Adipocyte (in vitro differentiated cells): ENCODE measurements around the gene BPIFB1.
A peak's percentile ranks its signal among the peaks of the same experiment; 100 is the strongest.

Experiments
- DNase-seq: peaks from one replicate; pipeline ENCODE4 v3.0.0-alpha.2; 2015; ENCODE audit warnings: low read depth
- H3K27me3 ChIP-seq: replicated peaks from 2 replicates; pipeline ENCODE4 v1.7.0; 2013; ENCODE audit warnings: mild to moderate bottlenecking, low read length, moderate library complexity; ENCODE audit not compliant: control insufficient read depth, insufficient read depth
- H3K36me3 ChIP-seq: 2 replicates; pipeline ENCODE4 v1.7.0; 2013; ENCODE audit warnings: low read length, mild to moderate bottlenecking, moderate library complexity; ENCODE audit not compliant: control insufficient read depth, insufficient read depth, severe bottlenecking
- H3K4me1 ChIP-seq: 2 replicates; pipeline ENCODE4 v1.7.0; 2013; ENCODE audit warnings: mild to moderate bottlenecking, low read length, moderate library complexity; ENCODE audit not compliant: control insufficient read depth, insufficient read depth
- H3K4me3 ChIP-seq: 2 replicates; pipeline ENCODE4 v1.7.0; 2013; ENCODE audit warnings: mild to moderate bottlenecking, low read length, moderate library complexity
- H3K9ac ChIP-seq: 2 replicates; pipeline ENCODE4 v1.7.0; 2013; ENCODE audit warnings: mild to moderate bottlenecking, low read length, moderate library complexity
- H3K9me3 ChIP-seq: 2 replicates; pipeline ENCODE4 v1.7.0; 2013; ENCODE audit warnings: mild to moderate bottlenecking, low read length, moderate library complexity; ENCODE audit not compliant: control insufficient read depth

Gene BPIFB1

DNA sequence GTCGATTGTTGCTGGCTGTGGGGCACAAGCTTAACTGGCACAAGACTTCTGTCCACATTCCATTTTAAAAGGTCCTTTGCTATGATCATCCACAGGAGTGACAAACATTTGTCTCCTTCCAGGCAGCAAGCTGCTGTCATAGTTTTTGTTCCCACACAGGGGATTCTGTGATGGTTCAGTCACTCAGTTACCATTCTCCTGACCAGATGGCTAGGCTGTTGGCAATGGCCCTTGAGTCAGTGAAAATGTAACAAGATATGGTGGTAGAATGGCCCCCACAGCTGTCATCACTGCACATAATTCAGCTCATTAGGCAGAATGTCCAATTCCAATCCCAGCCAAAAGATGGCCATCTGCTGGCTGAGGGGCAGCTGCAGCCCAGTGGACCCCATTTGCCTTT, 33.6 kb upstream of the BPIFB1 start:
- H3K9ac ChIP-seq = no peak overlapping the region
- no peak overlapping the region for H3K4me3 ChIP-seq
- no peaks in the 10 kb centered on the region for H3K9me3 ChIP-seq
- no peaks in the 10 kb centered on the region for H3K36me3 ChIP-seq
- H3K4me1 ChIP-seq = peaks cover 4% of the 10 kb centered on the region
- DNase-seq = no peak
- peaks cover 15% of the 10 kb centered on the region for H3K27me3 ChIP-seq

DNA sequence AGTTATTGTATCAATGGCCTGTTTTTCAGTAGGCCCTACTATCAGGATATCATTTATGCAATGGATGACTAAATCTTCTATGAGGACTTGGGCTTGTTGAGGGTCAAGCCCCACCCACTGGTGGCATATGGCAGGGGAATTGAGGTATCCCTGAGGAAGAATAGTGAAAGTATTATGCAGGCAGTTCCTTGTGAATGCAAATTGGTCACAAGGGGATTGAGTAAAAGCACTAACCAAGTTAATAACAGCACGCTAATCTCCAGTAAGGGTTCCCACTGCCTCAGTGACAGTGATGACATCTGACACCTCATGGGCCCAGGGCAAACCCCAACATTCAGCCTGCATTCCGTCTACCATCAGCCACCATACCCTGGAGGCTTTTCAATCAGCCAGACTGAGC, 32.3 kb upstream of the BPIFB1 start:
- Histone ChIP-seq H3K9me3 (peaks cover 9% of the 10 kb centered on the region), H3K9ac (no peak overlapping the region), H3K4me1 (peaks cover 4% of the 10 kb centered on the region), H3K36me3 (no peaks in the 10 kb centered on the region), H3K27me3 (peaks cover 11% of the 10 kb centered on the region), H3K4me3 (no peak overlapping the region)
- no peak for DNase-seq

DNA sequence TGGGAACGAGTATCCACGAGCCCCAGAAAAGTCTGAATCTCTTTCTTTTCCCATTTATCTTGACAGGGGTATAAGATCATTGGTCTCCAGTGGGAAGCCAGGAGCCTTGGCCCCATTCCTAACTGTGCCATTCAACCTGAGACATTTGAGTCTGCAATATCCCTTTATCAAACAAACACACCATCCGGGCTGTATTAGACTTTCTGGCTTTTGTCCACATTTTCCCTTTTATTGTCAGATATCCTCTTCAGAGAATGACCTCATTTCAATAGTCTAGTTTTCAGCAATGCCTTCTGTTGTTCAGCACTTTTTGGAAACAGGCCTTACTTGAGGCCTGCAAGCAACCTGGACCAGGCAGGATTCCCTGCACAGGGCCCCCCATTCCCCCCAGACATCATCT, 31.5 kb upstream of the BPIFB1 start:
- H3K4me3 ChIP-seq = no peak overlapping the region
- DNase-seq = no peak
- H3K9ac ChIP-seq = no peak overlapping the region
- H3K36me3 ChIP-seq = no peaks in the 10 kb centered on the region
- peaks cover 4% of the 10 kb centered on the region for H3K4me1 ChIP-seq
- peaks cover 8% of the 10 kb centered on the region for H3K27me3 ChIP-seq
- H3K9me3 ChIP-seq = peaks cover 12% of the 10 kb centered on the region

DNA sequence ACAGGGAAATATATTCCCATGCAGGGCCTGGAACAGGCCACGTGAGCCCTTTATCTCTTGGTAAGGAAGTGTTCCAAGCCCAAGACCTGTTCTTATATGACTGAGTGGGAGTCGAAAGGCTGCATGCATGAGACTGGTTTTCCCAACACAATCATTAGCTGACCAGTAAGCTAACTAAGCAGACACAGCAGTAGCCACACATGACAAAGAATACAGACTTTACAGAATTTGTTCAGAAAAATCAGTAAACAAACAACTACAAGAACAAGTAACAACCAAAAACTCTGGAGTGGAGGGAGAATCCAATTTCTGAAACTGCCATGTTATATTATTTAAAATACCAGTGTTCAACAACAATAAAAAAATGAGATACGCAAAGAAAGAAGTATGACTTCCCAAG, 30.6 kb upstream of the BPIFB1 start:
- H3K9ac ChIP-seq = no peak overlapping the region
- no peak for DNase-seq
- no peak overlapping the region for H3K4me3 ChIP-seq
- H3K27me3 ChIP-seq = peaks cover 8% of the 10 kb centered on the region
- peaks cover 4% of the 10 kb centered on the region for H3K4me1 ChIP-seq
- H3K9me3 ChIP-seq = peaks cover 12% of the 10 kb centered on the region
- no peaks in the 10 kb centered on the region for H3K36me3 ChIP-seq

DNA sequence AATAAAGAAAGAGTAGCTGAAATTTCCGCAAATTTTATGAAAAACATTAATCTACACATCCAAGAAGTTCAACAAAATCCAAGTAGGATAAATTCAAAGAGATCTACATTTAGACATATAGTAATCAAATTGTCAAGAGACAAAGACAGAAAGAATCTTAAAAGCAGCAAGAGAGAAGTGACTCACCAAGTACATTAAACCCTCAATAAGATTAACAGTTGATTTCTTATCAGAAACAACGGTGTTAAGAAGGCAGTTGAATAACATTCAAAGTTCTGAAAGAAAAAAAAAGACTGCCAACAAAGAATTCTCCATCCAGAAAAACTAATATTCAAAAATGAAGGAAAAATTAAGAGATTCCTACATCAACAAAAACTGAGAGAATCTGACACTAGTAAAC, 28.0 kb upstream of the BPIFB1 start:
- Histone ChIP-seq H3K36me3 (no peaks in the 10 kb centered on the region), H3K9me3 (peaks cover 12% of the 10 kb centered on the region), H3K9ac (no peak overlapping the region), H3K27me3 (no peaks in the 10 kb centered on the region), H3K4me3 (no peak overlapping the region), H3K4me1 (peaks cover 4% of the 10 kb centered on the region)
- no peak for DNase-seq

DNA sequence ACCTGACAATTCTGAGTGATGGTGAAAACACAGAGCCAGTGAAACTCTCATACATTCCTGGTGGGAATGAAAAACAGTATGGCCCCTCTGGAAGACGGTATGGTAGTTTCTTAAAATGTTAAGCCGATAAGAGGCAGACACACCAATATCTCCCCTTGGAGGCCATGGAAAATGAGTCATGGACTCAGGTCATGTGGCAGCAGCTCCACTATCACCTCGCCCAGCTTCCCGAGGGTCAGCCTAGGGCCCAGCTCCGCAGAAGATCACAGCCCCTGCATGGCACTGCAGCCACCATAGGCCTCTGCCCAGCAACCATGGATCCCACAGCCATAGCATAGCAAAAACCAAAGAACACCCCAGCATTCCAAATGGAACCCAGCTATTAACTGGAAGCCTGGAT, 25.8 kb upstream of the BPIFB1 start:
- DNase-seq = no peak
- no peaks in the 10 kb centered on the region for H3K27me3 ChIP-seq

DNA sequence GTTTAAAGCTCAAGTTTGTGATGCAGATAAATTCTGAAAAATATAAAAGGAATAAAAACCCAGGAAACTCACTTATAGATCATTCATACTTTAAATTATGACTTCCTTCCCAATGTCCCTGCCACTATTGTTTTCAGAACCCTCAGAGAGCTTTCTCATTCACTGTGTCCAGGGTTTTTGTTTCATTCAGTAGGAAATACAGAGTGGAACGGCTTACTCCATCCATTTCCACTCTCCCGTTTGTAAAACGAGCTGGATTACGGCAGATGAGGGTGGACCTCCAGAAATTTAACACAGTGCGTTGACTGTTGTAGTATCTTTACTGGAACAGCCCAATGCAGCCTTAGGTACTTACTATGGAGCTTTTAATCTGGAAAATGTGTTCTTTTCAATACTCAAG, 23.6 kb upstream of the BPIFB1 start:
- DNase-seq = no peak
- no peaks in the 10 kb centered on the region for H3K27me3 ChIP-seq

More for the DNA sequence above, 25.8 kb upstream of the BPIFB1 start:
- H3K9ac ChIP-seq = no peak overlapping the region
- H3K4me1 ChIP-seq = peaks cover 5% of the 10 kb centered on the region
- H3K9me3 ChIP-seq = peaks cover 12% of the 10 kb centered on the region
- H3K4me3 ChIP-seq = no peak overlapping the region
- no peaks in the 10 kb centered on the region for H3K36me3 ChIP-seq

DNA sequence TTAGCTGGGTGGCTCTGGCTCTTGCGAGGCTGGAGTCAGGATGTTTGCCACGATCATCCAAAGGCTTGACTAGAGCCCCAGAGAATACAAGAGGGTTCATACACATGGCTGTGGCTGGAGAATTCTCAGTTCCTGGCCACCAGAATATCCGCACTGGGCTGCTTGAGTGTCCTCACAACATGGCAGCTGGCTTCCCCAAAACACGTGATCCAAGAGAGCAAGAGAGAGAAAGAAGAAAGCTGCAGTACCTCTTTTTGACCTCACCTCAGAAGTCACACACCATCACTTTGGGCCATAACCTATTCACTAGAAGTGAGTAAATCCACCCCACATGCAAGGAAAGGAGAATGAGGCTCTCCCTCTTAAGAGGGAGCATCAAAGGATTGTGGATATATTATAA, 21.5 kb upstream of the BPIFB1 start:
- DNase-seq = no peak
- H3K9ac ChIP-seq = peak overlapping the region; percentile 34
- no peaks in the 10 kb centered on the region for H3K36me3 ChIP-seq
- peak overlapping the region; percentile 38 for H3K4me3 ChIP-seq
- H3K4me1 ChIP-seq = peaks cover 27% of the 10 kb centered on the region
- no peaks in the 10 kb centered on the region for H3K27me3 ChIP-seq
- no peaks in the 10 kb centered on the region for H3K9me3 ChIP-seq

More for the DNA sequence above, 23.6 kb upstream of the BPIFB1 start:
- H3K4me1 ChIP-seq = peaks cover 26% of the 10 kb centered on the region
- no peaks in the 10 kb centered on the region for H3K36me3 ChIP-seq
- H3K9me3 ChIP-seq = peaks cover 12% of the 10 kb centered on the region
- no peak overlapping the region for H3K4me3 ChIP-seq
- no peak overlapping the region for H3K9ac ChIP-seq

DNA sequence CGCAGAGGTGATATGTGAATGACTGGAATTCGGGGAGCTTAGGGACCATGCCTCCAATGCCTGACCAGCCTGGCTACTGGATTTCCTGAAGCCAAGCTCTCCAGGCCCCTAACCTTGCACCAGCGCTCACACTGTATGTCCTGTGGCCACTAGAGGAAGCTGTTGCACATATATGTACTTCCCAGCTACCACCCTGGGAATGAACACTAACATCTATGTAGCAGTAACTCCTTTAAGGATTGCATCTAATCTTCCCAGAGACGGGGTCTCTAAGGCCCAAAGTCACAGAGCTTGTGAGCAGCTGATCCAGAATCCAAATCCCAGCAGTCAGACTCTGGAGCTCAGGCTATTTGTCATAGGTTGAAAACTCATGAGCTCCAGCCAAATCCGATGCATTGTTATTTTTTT, 20.4 kb upstream of the BPIFB1 start:
- H3K36me3 ChIP-seq = no peaks in the 10 kb centered on the region
- peak overlapping the region; percentile 38 for H3K4me3 ChIP-seq
- H3K9me3 ChIP-seq = no peaks in the 10 kb centered on the region
- H3K27me3 ChIP-seq = peaks cover 3% of the 10 kb centered on the region
- H3K4me1 ChIP-seq = peaks cover 27% of the 10 kb centered on the region
- peak overlapping the region; percentile 34 for H3K9ac ChIP-seq
- peak; percentile 69 for DNase-seq

DNA sequence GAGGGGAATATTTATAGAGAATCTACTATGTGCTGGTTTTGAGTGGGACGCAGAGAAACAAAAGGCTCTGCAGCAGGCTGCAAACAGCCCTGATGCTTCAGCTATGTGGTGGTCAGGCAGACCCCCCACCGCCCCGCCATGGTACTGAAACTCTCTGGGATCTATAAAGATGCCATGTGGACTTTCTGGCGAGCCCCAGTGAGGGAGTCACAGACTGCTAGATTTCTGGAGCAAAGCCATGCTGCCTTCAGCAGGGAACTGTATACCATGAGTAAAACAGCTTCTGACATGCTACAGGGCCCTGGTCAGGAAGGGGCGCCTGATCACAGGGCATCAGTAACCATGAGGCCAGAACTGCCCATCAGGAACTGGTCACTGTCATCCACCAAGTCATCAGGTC, 19.2 kb upstream of the BPIFB1 start:
- no peaks in the 10 kb centered on the region for H3K36me3 ChIP-seq
- H3K27me3 ChIP-seq = peaks cover 8% of the 10 kb centered on the region
- H3K4me1 ChIP-seq = peaks cover 27% of the 10 kb centered on the region
- H3K9ac ChIP-seq = no peak overlapping the region
- no peaks in the 10 kb centered on the region for H3K9me3 ChIP-seq
- DNase-seq = no peak
- H3K4me3 ChIP-seq = no peak overlapping the region

DNA sequence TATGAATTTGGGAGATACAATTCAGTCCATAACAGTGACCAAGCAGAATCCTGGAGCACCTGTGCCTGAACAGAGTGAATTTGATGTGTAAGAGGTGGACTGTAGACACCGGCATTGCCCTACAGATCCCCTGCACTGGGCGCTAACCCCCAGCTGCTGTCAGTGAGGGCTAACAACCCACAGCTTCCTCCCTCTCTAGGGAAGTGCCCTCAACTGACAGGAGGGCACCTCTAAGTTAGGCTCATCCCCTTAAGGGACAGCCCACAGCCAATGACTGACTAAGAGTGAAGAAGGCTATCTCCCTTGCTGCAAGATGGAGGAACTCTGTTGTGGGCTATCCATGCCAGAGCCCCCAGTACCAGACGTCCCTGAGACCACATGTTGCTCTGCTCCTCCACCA, 15.3 kb upstream of the BPIFB1 start:
- DNase-seq = no peak
- Histone ChIP-seq H3K4me3 (no peak overlapping the region), H3K4me1 (peaks cover 17% of the 10 kb centered on the region), H3K36me3 (no peaks in the 10 kb centered on the region), H3K9ac (no peak overlapping the region), H3K27me3 (peaks cover 22% of the 10 kb centered on the region), H3K9me3 (no peaks in the 10 kb centered on the region)

DNA sequence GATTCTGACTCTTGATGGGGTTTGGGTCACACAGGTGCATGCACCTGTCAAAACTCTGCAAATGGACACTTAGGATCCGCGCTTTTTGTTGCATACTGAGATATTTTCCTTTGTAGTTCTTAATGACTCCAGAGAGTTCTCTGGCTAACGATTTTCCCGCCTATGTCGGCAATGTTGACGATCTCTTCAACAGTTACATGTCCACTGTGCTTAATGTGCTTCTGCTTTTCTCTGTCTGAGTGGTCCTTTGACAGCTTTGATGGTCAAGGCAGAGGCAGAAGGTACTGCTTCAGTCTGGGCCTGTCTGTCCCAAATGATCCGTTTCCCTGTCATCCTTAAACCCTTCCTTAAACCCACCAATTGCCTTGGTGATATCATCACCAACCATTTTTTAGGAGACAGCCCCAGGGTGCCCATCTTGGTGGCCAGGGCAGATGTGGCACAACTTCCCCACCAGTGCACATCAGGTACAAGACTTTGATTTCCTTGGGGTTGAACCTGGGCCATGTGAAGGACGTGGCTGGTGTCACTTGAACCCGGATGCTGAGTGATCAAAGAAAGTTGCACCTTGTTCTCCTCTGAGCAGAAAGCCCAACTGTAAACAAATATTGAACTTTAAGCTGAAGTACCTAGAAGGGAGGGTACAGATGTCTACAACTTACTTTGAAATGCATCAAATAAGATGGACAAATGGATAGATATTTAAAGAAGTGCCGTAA, 10.7 kb upstream of the BPIFB1 start:
- Histone ChIP-seq H3K27me3 (peaks cover 22% of the 10 kb centered on the region), H3K36me3 (no peaks in the 10 kb centered on the region), H3K4me1 (peaks cover under 1% of the 10 kb centered on the region), H3K4me3 (no peak overlapping the region), H3K9me3 (no peaks in the 10 kb centered on the region), H3K9ac (no peak overlapping the region)
- DNase-seq = no peak
